Measurements from ENCODE around the gene FRMD4A. TPM values are rescaled to one million over a fixed set of nuclear protein-coding genes. Genes with fewer than 3 reads are reported as not detected.

The FRMD4A gene
- total RNA-seq, 4 donors from 2014 or later, result 4.0 to 12.7 (median 5.6) TPM

- in situ Hi-C loops (cut with MboI; ENCODE audit: low pct_ligation_motif_present in 1 of 4, low pct_unique_long_range_greater_than_20kb in 1 of 4, low sequenced_read_pairs in 3 of 4) (no loop called here), intact Hi-C loops (cut with DNase I; ENCODE audit: low total_unique reads) (no loop called here)
- no peak overlapping the region for H3K27ac ChIP-seq
- no peaks in the 10 kb centered on the region for H3K4me1 ChIP-seq
- H3K4me3 ChIP-seq, result no peak overlapping the region
- no peak for DNase-seq
- H3K9me3 ChIP-seq, result peaks cover 0 to 7% of the 10 kb centered on the region in 2 donors
- H3K36me3 ChIP-seq, result peaks cover 0 to 17% (median 6%) of the 10 kb centered on the region in 4 donors
- 93 to 97% methylated on average over 2 to 9 of the region's 9 CpGs for WGBS, 2 donors (ENCODE audit: low coverage in 1 of 2)
- H3K27me3 ChIP-seq, result no peaks in the 10 kb centered on the region
- TF ChIP-seq POLR2AphosphoS5 (IDR thresholded peaks at IDR 0.05) (no peak), POLR2A (IDR thresholded peaks at IDR 0.05) (no peak), CTCF (IDR thresholded peaks at IDR 0.05) (no peak), EP300 (IDR thresholded peaks at IDR 0.05; ENCODE audit: low read depth) (no peak)
These were observed 685.9 kb downstream of the FRMD4A start for GRCh38 chr10:13644866-13645265.

DNA sequence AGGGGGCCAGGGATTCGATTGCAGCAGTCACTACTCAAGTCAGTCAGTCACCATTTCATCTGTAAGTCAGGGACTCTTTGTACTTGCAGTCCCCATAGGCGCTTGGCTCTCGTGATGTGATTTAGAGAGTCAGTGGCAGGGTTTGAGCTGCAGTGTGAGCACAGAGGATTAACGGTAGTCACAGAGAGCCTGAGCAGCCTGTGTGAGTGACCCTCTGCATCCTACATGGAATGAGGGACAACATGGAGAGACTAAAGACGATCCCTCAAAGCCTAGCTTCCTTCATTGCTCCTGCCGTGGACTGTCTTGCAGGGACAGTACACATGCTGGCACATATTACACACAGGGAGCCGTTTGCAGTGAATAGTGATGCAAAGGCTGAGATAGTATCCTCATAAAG lies 687.7 kb downstream of the FRMD4A start:
- no peak for TF ChIP-seq EP300 (IDR thresholded peaks at IDR 0.05; ENCODE audit: low read depth)
- no peak for TF ChIP-seq POLR2A (IDR thresholded peaks at IDR 0.05)
- no peak for TF ChIP-seq POLR2AphosphoS5 (IDR thresholded peaks at IDR 0.05)
- TF ChIP-seq CTCF (IDR thresholded peaks at IDR 0.05), result no peak
- no peaks in the 10 kb centered on the region for H3K27me3 ChIP-seq
- in situ Hi-C loops (cut with MboI; ENCODE audit: low pct_ligation_motif_present in 1 of 4, low pct_unique_long_range_greater_than_20kb in 1 of 4, low sequenced_read_pairs in 3 of 4), result no loop called here
- H3K9me3 ChIP-seq, result peaks cover 0 to 7% of the 10 kb centered on the region in 2 donors
- no peak overlapping the region for H3K4me3 ChIP-seq
- DNase-seq, result no peak
- intact Hi-C loops (cut with DNase I; ENCODE audit: low total_unique reads), result no loop called here
- 40 to 82% methylated on average over 1 to 7 of the region's 7 CpGs for WGBS, 2 donors (ENCODE audit: low coverage in 1 of 2)
- no peaks in the 10 kb centered on the region for H3K4me1 ChIP-seq
- no peak overlapping the region for H3K27ac ChIP-seq
- H3K36me3 ChIP-seq, result peaks cover 0 to 19% (median 8%) of the 10 kb centered on the region in 4 donors

DNA sequence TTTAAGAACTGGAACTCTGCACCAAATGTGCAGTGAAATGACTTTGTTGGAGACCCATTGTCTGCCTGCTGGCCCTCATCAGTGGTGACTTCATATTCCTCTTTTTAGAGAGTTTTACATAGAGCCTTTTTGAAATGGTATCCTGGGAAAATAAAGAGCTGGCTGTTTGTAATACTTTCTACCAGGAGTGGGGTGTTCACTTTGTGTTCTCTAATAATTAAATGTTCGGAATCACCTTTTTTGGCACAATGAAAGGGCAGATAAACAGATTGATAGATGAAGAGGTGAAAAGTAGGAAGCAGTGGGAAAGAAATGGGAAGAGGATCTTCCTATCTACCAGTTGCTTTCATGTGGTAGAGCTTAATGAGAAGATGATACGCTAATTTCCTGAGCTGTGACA lies 688.4 kb downstream of the FRMD4A start:
- DNase-seq, result no peak
- Histone ChIP-seq H3K36me3 (peaks cover 0 to 18% (median 8%) of the 10 kb centered on the region in 4 donors), H3K9me3 (peaks cover 0 to 7% of the 10 kb centered on the region in 2 donors), H3K4me3 (no peak overlapping the region), H3K4me1 (no peaks in the 10 kb centered on the region), H3K27ac (no peak overlapping the region), H3K27me3 (no peaks in the 10 kb centered on the region)
- 98 to 100% methylated on average over 2 of the region's 2 CpGs for WGBS, 2 donors (ENCODE audit: low coverage in 1 of 2)
- in situ Hi-C loops (cut with MboI; ENCODE audit: low pct_ligation_motif_present in 1 of 4, low pct_unique_long_range_greater_than_20kb in 1 of 4, low sequenced_read_pairs in 3 of 4), result no loop called here
- TF ChIP-seq POLR2A (IDR thresholded peaks at IDR 0.05) (no peak), POLR2AphosphoS5 (IDR thresholded peaks at IDR 0.05) (no peak), CTCF (IDR thresholded peaks at IDR 0.05) (no peak), EP300 (IDR thresholded peaks at IDR 0.05; ENCODE audit: low read depth) (no peak)
- intact Hi-C loops (cut with DNase I; ENCODE audit: low total_unique reads), result no loop called here

GRCh38 chr10:13637894-13638293 lies 692.8 kb downstream of the FRMD4A start:
- DNase-seq, result no peak
- 91% methylated on average over 4 to 5 of the region's 5 CpGs for WGBS, 2 donors (ENCODE audit: low coverage in 1 of 2)
- no peak for TF ChIP-seq CTCF (IDR thresholded peaks at IDR 0.05)
- TF ChIP-seq POLR2A (IDR thresholded peaks at IDR 0.05), result no peak
- TF ChIP-seq POLR2AphosphoS5 (IDR thresholded peaks at IDR 0.05), result no peak
- no peak for TF ChIP-seq EP300 (IDR thresholded peaks at IDR 0.05; ENCODE audit: low read depth)
- in situ Hi-C loops (cut with MboI; ENCODE audit: low pct_ligation_motif_present in 1 of 4, low pct_unique_long_range_greater_than_20kb in 1 of 4, low sequenced_read_pairs in 3 of 4), result no loop called here
- H3K36me3 ChIP-seq, result peaks cover 0 to 7% (median 3%) of the 10 kb centered on the region in 4 donors
- peaks cover 6 to 18% (median 10%) of the 10 kb centered on the region in 4 donors for H3K4me1 ChIP-seq
- H3K27me3 ChIP-seq, result no peaks in the 10 kb centered on the region
- no peak overlapping the region for H3K4me3 ChIP-seq
- H3K9me3 ChIP-seq, result peaks cover 0 to 7% of the 10 kb centered on the region in 2 donors
- H3K27ac ChIP-seq, result no peak overlapping the region
- intact Hi-C loops (cut with DNase I; ENCODE audit: low total_unique reads), result no loop called here
